ENCODE measurements around the gene DENND1A. TPM values are rescaled to one million over a fixed set of nuclear protein-coding genes. Genes with fewer than 3 reads are reported as not detected.

Gene DENND1A
- total and polyA plus RNA-seq, 2 of the 13 experiments (the other 11 are each of a cell fraction or from before 2014, with no cell fraction given): 14.8 to 30.1 TPM

- TF ChIP-seq ZFP1 (CRISPR knock-in tag; IDR thresholded peaks at IDR 0.05) (peak; percentile 57; the same call in 1 of the 2 replicates), TCF7 (IDR thresholded peaks at IDR 0.05; ENCODE audit: low read depth) (peak; percentile 85), ATF7 (IDR thresholded peaks at IDR 0.05) (no peak), ATF7 (CRISPR knock-in tag; IDR thresholded peaks at IDR 0.05) (no peak), ZUFSP (CRISPR knock-in tag; IDR thresholded peaks at IDR 0.05; ENCODE audit: borderline replicate concordance) (no peak), SUZ12 (IDR thresholded peaks at IDR 0.05; ENCODE audit: low read depth, low read length) (no peak), SP4 (CRISPR knock-in tag; IDR thresholded peaks at IDR 0.05) (no peak), KDM6A (CRISPR knock-in tag; IDR thresholded peaks at IDR 0.05; ENCODE audit: low read depth) (peak; percentile 77), HOXA5 (CRISPR knock-in tag; IDR thresholded peaks at IDR 0.05) (peak; percentile 61; the same call in 1 of the 2 replicates), KLF13 (CRISPR knock-in tag; IDR thresholded peaks at IDR 0.05) (no peak), RARG (CRISPR knock-in tag; IDR thresholded peaks at IDR 0.05; ENCODE audit: low read depth) (no peak), ZC3H4 (CRISPR knock-in tag; IDR thresholded peaks at IDR 0.05; ENCODE audit: borderline replicate concordance) (no peak), JUN (CRISPR knock-in tag; IDR thresholded peaks at IDR 0.05) (0 out of 2 replicates have a peak, but pooled peaks have one; percentile 23), MXI1 (IDR thresholded peaks at IDR 0.05; ENCODE audit: borderline replicate concordance, low read depth, low read length) (peak; percentile 47; the same call in 1 of the 3 replicates), ZNF253 (CRISPR knock-in tag; IDR thresholded peaks at IDR 0.05; ENCODE audit: borderline replicate concordance) (no peak), ZBTB7A (CRISPR knock-in tag; IDR thresholded peaks at IDR 0.05) (no peak), ZNF337 (CRISPR knock-in tag; IDR thresholded peaks at IDR 0.05; ENCODE audit: borderline replicate concordance, low read depth) (no peak), NR2F6 (IDR thresholded peaks at IDR 0.05) (peak; percentile 81), NR2F6 (CRISPR knock-in tag; IDR thresholded peaks at IDR 0.05) (peak; percentile 90), LCORL (IDR thresholded peaks at IDR 0.05) (peak; percentile 58), LCORL (CRISPR knock-in tag; IDR thresholded peaks at IDR 0.05) (peak; percentile 30; the same call in 1 of the 2 replicates)
- TF ChIP-seq, protein P1, sequence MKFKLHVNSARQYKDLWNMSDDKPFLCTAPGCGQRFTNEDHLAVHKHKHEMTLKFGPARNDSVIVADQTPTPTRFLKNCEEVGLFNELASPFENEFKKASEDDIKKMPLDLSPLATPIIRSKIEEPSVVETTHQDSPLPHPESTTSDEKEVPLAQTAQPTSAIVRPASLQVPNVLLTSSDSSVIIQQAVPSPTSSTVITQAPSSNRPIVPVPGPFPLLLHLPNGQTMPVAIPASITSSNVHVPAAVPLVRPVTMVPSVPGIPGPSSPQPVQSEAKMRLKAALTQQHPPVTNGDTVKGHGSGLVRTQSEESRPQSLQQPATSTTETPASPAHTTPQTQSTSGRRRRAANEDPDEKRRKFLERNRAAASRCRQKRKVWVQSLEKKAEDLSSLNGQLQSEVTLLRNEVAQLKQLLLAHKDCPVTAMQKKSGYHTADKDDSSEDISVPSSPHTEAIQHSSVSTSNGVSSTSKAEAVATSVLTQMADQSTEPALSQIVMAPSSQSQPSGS (CRISPR knock-in tag; IDR thresholded peaks at IDR 0.05): peak; percentile 22; the same call in 1 of the 2 replicates
- TF ChIP-seq, protein P2, sequence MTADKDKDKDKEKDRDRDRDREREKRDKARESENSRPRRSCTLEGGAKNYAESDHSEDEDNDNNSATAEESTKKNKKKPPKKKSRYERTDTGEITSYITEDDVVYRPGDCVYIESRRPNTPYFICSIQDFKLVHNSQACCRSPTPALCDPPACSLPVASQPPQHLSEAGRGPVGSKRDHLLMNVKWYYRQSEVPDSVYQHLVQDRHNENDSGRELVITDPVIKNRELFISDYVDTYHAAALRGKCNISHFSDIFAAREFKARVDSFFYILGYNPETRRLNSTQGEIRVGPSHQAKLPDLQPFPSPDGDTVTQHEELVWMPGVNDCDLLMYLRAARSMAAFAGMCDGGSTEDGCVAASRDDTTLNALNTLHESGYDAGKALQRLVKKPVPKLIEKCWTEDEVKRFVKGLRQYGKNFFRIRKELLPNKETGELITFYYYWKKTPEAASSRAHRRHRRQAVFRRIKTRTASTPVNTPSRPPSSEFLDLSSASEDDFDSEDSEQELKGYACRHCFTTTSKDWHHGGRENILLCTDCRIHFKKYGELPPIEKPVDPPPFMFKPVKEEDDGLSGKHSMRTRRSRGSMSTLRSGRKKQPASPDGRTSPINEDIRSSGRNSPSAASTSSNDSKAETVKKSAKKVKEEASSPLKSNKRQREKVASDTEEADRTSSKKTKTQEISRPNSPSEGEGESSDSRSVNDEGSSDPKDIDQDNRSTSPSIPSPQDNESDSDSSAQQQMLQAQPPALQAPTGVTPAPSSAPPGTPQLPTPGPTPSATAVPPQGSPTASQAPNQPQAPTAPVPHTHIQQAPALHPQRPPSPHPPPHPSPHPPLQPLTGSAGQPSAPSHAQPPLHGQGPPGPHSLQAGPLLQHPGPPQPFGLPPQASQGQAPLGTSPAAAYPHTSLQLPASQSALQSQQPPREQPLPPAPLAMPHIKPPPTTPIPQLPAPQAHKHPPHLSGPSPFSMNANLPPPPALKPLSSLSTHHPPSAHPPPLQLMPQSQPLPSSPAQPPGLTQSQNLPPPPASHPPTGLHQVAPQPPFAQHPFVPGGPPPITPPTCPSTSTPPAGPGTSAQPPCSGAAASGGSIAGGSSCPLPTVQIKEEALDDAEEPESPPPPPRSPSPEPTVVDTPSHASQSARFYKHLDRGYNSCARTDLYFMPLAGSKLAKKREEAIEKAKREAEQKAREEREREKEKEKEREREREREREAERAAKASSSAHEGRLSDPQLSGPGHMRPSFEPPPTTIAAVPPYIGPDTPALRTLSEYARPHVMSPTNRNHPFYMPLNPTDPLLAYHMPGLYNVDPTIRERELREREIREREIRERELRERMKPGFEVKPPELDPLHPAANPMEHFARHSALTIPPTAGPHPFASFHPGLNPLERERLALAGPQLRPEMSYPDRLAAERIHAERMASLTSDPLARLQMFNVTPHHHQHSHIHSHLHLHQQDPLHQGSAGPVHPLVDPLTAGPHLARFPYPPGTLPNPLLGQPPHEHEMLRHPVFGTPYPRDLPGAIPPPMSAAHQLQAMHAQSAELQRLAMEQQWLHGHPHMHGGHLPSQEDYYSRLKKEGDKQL (CRISPR knock-in tag; IDR thresholded peaks at IDR 0.05; ENCODE audit: low read depth): peak; percentile 64; the same call in 1 of the 2 replicates
Observed at GRCh38 chr9:123465304-123465703, 464.6 kb downstream of the DENND1A start (continued).
